HEK293T (cell line): ENCODE results near the gene CHD8.

Experiments used
- ARNT ChIP-seq: fragments of 450-650 bp; IDR thresholded peaks from 2 replicates; pipeline ENCODE4 v1.6.1; 2017; ENCODE audit warnings: mild to moderate bottlenecking
- BHLHE40 ChIP-seq: fragments of 450-650 bp; IDR thresholded peaks from 2 replicates; pipeline ENCODE4 v1.6.1; 2016; ENCODE audit warnings: mild to moderate bottlenecking, moderate library complexity, borderline replicate concordance
- CTBP1 ChIP-seq: fragments of 450-650 bp; IDR thresholded peaks from 2 replicates; pipeline ENCODE4 v1.6.1; 2016; ENCODE audit warnings: borderline replicate concordance
- ELF4 ChIP-seq: fragments of 450-650 bp; IDR thresholded peaks from 2 replicates; pipeline ENCODE4 v1.6.1; 2017; ENCODE audit warnings: antibody characterized with exemption
- FOXA1 ChIP-seq: fragments of 450-650 bp; IDR thresholded peaks from 2 replicates; pipeline ENCODE4 v1.6.1; 2016; ENCODE audit warnings: mild to moderate bottlenecking
- FOXM1 ChIP-seq: fragments of 450-650 bp; IDR thresholded peaks from 2 replicates; pipeline ENCODE4 v1.6.1; 2017; ENCODE audit warnings: mild to moderate bottlenecking, borderline replicate concordance
- LEF1 ChIP-seq: fragments of 450-650 bp; IDR thresholded peaks from 2 replicates; pipeline ENCODE4 v1.6.1; 2017; ENCODE audit warnings: mild to moderate bottlenecking, borderline replicate concordance
- NFRKB ChIP-seq: fragments of 450-650 bp; IDR thresholded peaks from 2 replicates; pipeline ENCODE4 v1.6.1; 2016; ENCODE audit warnings: mild to moderate bottlenecking, moderate library complexity
- SP1 ChIP-seq: fragments of 450-650 bp; IDR thresholded peaks from 2 replicates; pipeline ENCODE4 v1.6.1; 2017
- SUZ12 ChIP-seq: fragments of 450-650 bp; IDR thresholded peaks from 2 replicates; pipeline ENCODE4 v1.6.1; 2016; ENCODE audit warnings: mild to moderate bottlenecking
- ZNF384 ChIP-seq: fragments of 450-650 bp; IDR thresholded peaks from 2 replicates; pipeline ENCODE4 v1.6.1; 2016

DNA sequence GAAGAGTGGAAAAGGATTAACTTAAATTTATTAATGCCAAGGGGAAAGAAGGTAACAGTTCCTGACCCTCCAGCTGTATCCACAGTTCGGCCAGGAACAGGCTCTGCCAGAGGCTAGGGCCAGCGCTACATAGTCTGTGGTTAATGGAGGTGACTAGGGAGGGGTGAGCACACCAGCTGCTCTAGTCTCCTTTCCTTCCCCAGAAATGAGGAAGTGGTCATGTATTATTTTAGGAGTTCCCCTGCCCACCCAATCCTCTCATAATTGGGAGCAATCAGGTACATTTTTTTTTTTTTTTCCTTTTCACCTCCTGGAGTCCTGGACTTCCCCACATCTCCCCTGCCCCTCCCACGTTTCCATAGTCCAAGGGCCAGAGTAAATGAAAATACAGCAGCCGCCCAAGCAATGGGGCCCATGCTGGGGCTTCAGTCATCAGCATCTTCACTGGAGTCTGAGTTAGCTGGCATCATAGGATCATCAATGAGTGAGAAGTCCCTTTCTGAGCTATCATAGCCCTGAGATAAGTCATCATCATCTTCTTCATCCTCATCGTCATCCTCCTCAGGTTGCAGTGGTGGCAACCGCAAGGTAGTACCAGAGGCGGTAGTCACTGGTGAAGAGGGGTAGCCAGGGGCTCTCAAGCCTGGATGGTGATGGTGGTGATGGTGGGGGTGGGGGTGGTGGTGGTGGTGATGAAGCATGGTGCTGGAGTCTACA, 70.6 kb downstream of the CHD8 start:
- TF ChIP-seq FOXA1 (no peak), ELF4 (no peak), LEF1 (no peak), CTBP1 (no peak), ARNT (no peak), SUZ12 (no peak), SP1 (no peak), BHLHE40 (no peak), ZNF384 (no peak), NFRKB (no peak), FOXM1 (no peak)
